Brain pericyte (primary cell): ENCODE measurements around the gene PCDHGB7.
"Not testable (repeated sequence)": the region's sequence is repeated elsewhere in the genome, so short reads cannot be mapped to it uniquely, and the experiment has no call there.

ENCODE experiments used
- DNase-seq: peaks from one replicate; pipeline ENCODE4 v3.0.0-alpha.2; 2012; ENCODE audit warnings: low read depth, low spot score

Gene PCDHGB7

DNA sequence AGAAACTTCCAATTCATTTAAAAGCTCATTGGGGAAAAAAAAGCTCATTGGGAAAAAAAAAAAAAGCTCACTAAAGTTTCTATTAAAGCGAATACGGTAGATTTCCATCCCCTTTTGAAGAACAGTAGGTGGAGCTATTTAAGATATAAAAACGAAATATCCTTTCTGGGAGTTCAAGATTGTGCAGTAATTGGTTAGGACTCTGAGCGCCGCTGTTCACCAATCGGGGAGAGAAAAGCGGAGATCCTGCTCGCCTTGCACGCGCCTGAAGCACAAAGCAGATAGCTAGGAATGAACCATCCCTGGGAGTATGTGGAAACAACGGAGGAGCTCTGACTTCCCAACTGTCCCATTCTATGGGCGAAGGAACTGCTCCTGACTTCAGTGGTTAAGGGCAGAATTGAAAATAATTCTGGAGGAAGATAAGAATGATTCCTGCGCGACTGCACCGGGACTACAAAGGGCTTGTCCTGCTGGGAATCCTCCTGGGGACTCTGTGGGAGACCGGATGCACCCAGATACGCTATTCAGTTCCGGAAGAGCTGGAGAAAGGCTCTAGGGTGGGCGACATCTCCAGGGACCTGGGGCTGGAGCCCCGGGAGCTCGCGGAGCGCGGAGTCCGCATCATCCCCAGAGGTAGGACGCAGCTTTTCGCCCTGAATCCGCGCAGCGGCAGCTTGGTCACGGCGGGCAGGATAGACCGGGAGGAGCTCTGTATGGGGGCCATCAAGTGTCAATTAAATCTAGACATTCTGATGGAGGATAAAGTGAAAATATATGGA is 13.0 kb downstream of the PCDHGB7 start, which contains the start of gene PCDHGA12:
TSS of gene PCDHGA12 (plus strand) at position 176 of the 782 bp plus-strand sequence. CDS start at position 429, 253 bp downstream.
- DNase-seq = peak; percentile 68

DNA sequence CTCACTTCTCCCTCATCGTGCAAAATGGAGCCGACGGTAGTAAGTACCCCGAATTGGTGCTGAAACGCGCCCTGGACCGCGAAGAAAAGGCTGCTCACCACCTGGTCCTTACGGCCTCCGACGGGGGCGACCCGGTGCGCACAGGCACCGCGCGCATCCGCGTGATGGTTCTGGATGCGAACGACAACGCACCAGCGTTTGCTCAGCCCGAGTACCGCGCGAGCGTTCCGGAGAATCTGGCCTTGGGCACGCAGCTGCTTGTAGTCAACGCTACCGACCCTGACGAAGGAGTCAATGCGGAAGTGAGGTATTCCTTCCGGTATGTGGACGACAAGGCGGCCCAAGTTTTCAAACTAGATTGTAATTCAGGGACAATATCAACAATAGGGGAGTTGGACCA is 13.8 kb downstream of the PCDHGB7 start:
- no peak for DNase-seq

DNA sequence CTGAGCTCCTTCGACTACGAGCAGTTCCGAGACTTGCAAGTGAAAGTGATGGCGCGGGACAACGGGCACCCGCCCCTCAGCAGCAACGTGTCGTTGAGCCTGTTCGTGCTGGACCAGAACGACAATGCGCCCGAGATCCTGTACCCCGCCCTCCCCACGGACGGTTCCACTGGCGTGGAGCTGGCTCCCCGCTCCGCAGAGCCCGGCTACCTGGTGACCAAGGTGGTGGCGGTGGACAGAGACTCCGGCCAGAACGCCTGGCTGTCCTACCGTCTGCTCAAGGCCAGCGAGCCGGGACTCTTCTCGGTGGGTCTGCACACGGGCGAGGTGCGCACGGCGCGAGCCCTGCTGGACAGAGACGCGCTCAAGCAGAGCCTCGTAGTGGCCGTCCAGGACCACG is 14.8 kb downstream of the PCDHGB7 start:
- not testable (repeated sequence) for DNase-seq

DNA sequence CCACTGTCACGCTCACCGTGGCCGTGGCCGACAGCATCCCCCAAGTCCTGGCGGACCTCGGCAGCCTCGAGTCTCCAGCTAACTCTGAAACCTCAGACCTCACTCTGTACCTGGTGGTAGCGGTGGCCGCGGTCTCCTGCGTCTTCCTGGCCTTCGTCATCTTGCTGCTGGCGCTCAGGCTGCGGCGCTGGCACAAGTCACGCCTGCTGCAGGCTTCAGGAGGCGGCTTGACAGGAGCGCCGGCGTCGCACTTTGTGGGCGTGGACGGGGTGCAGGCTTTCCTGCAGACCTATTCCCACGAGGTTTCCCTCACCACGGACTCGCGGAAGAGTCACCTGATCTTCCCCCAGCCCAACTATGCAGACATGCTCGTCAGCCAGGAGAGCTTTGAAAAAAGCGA is 15.2 kb downstream of the PCDHGB7 start:
- DNase-seq = not testable (repeated sequence)

DNA sequence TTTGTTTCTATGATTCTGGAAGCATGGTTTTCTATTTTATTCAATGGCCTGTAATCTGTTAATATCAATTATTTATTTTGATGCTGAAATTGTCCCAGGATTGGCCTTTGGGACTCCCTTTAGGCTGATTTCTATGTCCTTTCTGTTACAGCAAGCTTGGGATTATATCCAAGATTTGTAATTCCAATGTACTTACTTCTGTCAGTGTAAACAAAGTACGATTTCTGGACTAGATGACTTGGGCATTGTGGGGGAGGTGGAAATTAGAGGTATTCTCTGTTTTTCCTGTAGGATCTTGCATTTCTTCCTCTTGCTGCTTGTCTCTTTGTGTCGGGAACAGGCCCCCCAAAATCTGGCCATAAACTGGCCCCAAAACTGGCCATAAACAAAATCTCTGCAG is 16.5 kb downstream of the PCDHGB7 start:
- DNase-seq = no peak

DNA sequence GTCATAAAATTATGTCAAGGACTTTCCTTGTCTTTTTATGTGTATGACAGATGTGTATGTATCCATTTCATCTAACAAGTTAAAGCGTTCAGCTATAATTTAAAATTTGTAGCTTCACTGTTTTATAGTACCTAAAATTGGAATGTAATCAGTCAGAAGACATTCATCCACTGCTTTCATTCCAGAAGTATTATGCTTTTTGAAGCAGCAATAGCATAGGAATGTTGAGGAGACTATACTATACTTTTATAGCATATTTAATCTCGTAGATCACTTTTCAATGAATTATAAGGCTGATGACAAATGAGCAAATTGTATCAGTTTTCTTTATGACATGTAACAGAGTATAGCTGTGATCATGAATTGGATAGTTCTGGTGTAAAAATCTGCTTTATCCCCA is 19.7 kb downstream of the PCDHGB7 start:
- no peak for DNase-seq

DNA sequence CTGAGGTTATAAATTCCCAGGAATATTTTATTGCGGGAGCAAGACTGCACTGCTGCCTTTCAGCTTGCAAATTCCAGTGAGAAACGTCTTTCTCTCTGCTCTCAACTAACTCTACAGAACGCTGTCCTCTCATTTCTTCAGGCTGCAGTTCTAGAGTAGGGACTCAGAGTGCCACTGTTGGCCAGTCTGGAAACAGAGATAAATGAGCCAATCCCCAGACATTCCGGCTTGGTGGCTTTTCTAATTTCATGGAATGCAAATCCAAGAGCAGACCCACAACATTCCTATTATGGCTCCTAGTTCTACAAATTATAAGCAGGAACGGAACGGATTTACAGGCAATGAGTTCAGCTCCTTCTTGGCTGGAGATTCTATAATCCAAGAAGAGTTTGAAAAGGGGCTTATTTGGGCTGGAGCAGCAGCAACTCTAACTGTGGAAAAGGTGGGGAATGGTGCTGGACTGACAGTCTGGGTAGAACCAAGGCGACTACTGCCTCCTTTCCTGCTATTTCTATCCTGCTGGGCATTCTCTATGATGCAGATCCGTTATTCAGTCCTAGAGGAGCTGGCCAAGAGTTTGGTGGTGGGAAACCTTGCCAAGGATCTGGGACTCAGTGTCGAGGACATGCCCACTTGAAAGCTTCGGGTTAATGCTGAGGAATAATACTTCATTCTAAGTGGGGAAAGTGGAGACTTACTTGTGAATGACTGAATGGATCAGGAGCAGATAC is 22.1 kb downstream of the PCDHGB7 start:
- no peak for DNase-seq

DNA sequence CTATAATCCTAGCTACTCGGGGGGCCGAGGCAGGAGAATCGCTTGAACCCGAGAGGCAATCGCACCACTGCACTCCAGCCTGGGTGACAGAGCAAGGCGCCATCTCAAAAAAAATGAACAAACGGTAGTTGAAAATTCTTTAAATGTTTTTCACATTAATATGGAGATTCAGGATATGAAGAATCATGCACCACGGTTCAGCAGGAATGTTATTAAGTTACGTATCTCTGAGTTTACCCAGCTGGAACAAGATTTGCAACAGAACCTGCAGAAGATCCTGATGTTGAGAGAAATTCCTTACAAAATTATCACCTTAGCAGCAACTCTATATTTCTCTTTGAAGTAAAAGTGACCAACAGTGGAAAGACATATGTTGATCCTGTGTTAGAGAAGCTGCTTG is 22.9 kb downstream of the PCDHGB7 start:
- DNase-seq = no peak

DNA sequence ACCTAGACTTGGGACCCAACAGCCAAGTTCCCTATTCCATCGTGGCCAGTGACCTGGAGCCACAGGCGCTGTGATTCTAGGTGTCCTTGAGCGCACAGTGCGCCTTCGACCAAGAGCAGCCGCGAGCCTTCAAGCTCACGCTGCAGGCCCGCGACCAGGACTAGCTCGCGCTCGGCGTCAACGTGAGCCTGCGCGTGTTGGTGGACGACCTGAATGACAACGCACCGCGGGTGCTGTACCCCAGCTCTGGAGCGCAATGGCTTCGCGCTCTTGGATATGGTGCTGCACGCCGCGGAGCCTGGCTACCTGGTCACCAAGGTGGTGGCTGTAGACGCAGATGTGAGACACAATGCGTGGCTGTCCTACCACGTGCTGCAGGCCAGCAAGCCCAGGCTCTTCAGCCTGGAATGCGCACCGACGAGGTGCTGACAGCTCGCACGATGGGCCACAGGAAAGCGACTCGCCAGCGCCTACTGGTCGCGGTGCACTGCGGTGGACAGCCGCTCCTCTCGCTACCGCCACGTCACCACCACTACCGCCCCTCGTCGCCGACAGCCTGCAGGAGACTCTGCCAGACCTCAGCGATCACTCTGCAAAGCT is 24.2 kb downstream of the PCDHGB7 start:
- DNase-seq = no peak

DNA sequence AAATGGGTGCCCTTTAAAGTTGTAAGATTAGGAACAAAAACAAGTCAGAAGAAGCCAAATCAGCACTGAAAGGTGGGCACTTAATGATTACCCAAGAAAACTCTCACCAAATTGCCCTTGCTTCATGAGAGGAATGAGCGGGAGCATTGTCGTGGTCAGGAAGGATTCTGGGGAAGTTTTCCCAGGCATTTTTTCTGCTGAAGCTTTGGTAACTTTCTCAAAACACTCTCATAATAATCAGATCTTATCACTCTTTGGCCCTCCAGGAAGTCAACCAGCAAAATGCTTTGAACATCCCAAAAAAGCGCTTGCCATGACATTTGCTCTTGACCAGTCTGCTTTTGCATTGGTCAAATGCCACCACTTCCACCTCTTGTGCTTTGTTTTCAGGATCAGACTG is 47.9 kb downstream of the PCDHGB7 start:
- DNase-seq = no peak
